NB4 (cell line): ENCODE data around the gene HOTAIR.

Experiments used
- DNase-seq: peaks from one replicate; pipeline ENCODE4 v3.0.0; 2010; ENCODE audit warnings: low read depth
- H3K4me3 ChIP-seq: one replicate; pipeline ENCODE4 v1.5.1; 2011; ENCODE audit warnings: mild to moderate bottlenecking, low read depth, low read length, moderate library complexity
- MYC ChIP-seq: IDR thresholded peaks from 2 replicates; pipeline ENCODE4 v1.6.1; 2011; ENCODE audit warnings: low read depth, low read length
- POLR2A ChIP-seq: IDR thresholded peaks from 2 replicates; pipeline ENCODE4 v1.6.1; 2011; ENCODE audit warnings: mild to moderate bottlenecking; ENCODE audit not compliant: insufficient read length; ENCODE audit errors: extremely low read depth
- TF ChIP-seq, protein P1 (sequence below): IDR thresholded peaks from 2 replicates; pipeline ENCODE4 v1.6.1; 2011; ENCODE audit warnings: low read depth, low read length
- TF ChIP-seq, protein P2 (sequence below): IDR thresholded peaks from one replicate; pipeline ENCODE4 v1.5.1; 2012; ENCODE audit warnings: low read depth, low read length

Gene HOTAIR

DNA sequence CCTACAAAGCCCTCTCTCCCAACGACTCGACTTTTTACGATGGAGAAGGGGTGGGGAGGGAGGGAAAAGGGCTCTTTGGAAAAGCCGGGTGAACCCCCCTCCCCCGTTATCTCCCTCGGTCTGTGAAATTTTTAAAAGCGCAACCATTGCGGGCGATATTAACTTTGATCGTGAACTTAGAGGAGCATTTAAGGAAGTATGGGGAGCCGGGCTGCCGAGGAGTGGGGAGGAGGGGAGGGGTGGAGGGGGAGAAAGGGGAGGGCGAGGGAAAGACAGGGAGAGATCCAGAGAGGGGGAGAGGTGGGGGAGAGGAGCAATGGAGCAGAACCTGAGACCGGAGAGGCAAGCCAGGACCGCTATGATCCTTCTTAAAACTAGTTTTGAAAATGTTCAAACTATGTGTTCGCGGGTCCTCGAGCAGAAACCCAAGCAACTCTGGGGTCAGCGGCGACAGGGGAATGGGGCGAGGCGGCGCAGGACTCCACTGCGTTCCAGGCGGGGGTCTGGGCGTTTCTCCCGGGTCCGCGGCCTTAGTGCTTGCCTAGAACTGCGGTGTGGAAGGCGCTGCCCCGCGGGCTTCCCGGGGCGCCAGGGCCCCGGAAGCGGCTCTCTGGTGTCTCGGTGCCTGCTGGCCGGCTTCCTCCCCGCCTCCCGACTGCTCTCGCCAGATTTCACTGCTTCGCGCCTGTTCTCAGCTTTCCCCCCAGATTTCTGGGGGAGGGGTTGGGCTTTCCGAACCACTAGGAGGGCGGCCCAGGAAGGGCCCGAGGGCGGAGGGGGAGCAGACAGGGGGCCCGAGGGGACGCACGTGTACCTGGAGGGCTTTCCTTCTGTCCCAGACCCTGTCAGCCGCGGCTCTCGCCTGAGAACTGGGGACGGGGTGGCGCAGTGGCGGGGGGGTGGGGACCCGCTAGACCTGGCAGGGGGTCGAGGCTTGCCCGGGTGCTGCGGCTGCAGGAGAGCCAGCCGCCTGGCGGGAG is at the start of gene HOTAIR:
HOTAIR (minus strand) TSS at position 871 of the 980 bp plus-strand sequence.
- 0 out of 2 replicates have a peak, but pooled peaks have one; percentile 6 for TF ChIP-seq MYC
- TF ChIP-seq, protein P1, sequence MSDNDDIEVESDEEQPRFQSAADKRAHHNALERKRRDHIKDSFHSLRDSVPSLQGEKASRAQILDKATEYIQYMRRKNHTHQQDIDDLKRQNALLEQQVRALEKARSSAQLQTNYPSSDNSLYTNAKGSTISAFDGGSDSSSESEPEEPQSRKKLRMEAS = peak; percentile 6; the same call in 1 of the 2 replicates
- TF ChIP-seq, protein P2, sequence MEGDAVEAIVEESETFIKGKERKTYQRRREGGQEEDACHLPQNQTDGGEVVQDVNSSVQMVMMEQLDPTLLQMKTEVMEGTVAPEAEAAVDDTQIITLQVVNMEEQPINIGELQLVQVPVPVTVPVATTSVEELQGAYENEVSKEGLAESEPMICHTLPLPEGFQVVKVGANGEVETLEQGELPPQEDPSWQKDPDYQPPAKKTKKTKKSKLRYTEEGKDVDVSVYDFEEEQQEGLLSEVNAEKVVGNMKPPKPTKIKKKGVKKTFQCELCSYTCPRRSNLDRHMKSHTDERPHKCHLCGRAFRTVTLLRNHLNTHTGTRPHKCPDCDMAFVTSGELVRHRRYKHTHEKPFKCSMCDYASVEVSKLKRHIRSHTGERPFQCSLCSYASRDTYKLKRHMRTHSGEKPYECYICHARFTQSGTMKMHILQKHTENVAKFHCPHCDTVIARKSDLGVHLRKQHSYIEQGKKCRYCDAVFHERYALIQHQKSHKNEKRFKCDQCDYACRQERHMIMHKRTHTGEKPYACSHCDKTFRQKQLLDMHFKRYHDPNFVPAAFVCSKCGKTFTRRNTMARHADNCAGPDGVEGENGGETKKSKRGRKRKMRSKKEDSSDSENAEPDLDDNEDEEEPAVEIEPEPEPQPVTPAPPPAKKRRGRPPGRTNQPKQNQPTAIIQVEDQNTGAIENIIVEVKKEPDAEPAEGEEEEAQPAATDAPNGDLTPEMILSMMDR = no peak
- peak; percentile 51 for TF ChIP-seq POLR2A
- DNase-seq = peak; percentile 76

DNA sequence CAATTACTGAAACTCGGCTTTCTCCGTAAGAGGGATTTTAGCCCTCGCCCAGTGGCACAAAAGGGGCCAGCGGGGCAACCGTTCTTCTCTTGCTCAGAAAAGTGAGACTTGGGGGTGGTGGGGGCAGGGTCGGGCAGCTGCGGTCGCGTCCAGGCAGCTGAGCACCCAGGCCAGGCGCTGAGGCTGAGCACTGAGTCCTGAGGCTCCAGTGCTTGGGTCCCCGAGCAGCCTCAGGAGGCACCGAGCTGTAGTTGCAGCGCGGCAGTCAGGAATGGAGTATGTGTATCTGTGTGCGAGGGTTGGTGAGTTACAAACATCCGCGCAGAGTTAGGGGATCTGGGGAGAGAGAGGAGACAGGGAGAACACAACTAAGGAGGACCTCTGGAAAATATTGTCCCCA is 49.4 kb upstream of the HOTAIR start:
- DNase-seq = no peak
- TF ChIP-seq, protein P2 = no peak
- TF ChIP-seq POLR2A = no peak

More for the DNA sequence above, at the start of gene HOTAIR:
- peak within 1 kb of the TSS; percentile 66 for H3K4me3 ChIP-seq

DNA sequence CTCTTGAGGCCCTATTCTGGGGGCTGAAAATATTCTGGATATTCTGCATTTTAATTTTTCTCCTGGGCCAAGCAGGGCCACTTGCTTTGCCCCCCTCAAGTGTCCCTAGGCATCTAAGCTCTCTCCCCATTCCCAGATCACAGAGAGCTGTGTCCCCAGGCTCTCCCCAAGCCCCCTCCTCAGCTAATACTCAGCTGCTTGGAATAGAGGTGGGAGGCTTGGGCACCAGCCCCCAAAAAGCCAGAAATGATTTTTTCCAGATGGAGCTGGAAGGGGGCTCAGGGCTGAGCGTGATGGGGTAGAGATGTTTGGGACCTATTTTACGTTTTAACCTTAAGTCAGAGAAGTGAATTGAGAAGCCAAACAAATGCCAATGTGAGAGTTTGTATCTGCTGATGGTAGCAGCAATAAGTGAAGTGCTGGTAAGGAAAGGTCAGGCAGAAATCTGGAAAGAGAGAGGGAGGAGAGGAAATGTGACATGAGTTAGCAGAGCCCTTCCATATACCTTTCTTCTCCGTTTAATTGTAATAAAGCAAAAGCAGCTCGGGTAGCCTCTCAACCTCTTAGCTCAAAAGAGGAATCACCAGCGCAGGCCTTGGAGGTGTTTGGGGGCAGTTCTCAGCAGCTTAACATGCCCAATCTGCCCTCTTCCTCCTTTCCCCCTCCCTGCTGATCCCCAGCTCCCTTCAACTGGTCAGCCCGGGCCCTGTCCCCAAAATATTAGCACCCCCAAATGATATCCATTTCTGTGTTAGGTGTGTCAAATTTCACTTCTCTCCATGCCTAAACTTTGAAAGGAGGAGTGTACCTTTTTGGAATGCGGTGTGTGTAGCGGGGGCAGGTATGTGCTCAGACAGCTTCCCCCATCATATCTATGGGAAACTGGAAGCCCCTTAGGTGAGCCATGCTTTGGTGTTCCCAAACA is 48.5 kb upstream of the HOTAIR start:
- DNase-seq = no peak
- no peak overlapping the region for H3K4me3 ChIP-seq
- TF ChIP-seq POLR2A (no peak), MYC (no peak)
- TF ChIP-seq, protein P2 = no peak
- TF ChIP-seq, protein P1 = no peak

More for the DNA sequence above, 49.4 kb upstream of the HOTAIR start:
- no peak overlapping the region for H3K4me3 ChIP-seq

DNA sequence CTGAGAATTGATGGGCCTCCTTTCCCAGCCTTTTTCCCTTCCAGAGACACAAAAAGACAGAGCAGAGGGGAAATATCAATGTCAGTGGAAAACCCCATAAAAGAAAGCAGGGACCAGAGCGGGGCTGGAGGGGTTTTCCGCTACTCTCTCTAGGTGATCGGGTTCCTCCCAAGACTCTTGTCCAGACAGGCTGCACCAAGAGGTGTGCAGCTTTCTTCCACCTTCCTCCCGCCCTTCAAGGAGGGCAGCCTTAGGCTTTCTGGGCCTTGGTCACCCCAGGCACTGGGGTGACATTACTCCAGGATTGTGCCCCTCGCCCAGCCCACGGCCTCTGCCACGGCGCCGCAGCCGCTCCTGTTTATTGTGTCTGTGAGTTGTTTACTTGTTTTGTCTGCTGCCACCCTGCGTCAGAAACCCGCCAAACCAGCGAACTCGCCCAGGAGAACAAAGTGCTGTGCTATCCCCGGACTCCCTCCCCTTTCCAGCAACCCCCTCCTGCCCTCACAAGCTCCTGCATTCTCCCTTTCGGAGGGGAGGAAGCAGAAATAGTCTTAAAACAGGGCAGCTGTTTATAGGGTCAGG is 46.8 kb upstream of the HOTAIR start:
- no peak for DNase-seq
- TF ChIP-seq, protein P1 = no peak
- TF ChIP-seq POLR2A (no peak), MYC (no peak)
- TF ChIP-seq, protein P2 = no peak
- H3K4me3 ChIP-seq = no peak overlapping the region

DNA sequence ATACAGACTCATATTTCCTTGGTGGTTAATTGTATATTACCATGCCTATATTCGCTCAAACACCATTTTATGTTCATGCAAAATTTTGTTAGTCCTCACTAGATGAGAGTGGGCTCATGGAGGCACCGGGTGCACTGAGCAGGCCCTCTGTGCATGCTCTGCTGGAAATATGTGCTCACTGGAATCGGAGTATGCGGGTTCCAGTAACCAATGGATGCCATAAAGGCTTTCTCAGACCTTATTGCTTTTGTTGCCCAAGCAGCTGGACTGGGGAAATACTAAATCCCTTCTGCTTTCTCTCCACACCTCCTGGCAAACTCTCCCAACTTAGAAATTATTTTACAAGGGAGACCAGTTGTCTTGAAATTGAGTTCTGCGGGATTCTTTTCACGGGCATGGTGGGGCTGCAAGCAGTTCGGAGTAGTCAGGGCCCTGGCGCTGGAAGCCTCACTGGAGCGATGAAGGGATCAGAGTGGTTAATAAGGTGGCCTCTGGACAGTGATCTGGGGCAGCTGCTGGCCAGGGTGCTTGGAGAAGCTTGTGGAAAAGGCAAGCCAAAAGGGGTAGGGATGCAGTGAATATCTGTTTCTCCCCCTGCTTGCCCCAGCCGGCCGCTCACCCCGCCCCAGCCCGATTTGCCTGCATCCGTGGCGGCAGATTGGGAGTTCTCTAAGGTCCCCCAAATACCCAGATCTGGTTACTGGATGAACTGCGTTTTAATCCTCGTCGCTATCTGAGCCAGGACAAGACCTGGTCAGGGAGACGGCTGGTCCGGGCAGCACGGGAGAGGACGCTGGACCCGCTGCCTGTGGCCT is 46.0 kb upstream of the HOTAIR start:
- TF ChIP-seq, protein P2 = no peak
- TF ChIP-seq, protein P1 = no peak
- TF ChIP-seq MYC (no peak), POLR2A (no peak)
- DNase-seq = no peak
- H3K4me3 ChIP-seq = no peak overlapping the region
